GM12891 (cell line): ENCODE data around the gene UQCC2.

ENCODE experiments used
- PAX5 ChIP-seq: IDR thresholded peaks from 2 replicates; pipeline ENCODE4 v1.6.1; 2011; ENCODE audit warnings: low read length, moderate library complexity, mild to moderate bottlenecking; ENCODE audit not compliant: insufficient read depth, severe bottlenecking
- POLR2A ChIP-seq: IDR thresholded peaks from 2 replicates; pipeline ENCODE4 v1.6.1; 2011; ENCODE audit warnings: low read depth, low read length, control low read depth
- POLR2AphosphoS5 ChIP-seq: IDR thresholded peaks from 2 replicates; pipeline ENCODE4 v1.6.1; 2011; ENCODE audit warnings: low read depth, low read length, control low read depth
- POU2F2 ChIP-seq: IDR thresholded peaks from 2 replicates; pipeline ENCODE4 v1.6.1; 2011; ENCODE audit warnings: low read depth, mild to moderate bottlenecking, control low read depth, low read length, moderate library complexity
- TAF1 ChIP-seq: IDR thresholded peaks from 2 replicates; pipeline ENCODE4 v1.6.1; 2011; ENCODE audit warnings: low read depth, low read length, control low read depth

GRCh38 chr6:33689879-33690278 lies 21.6 kb downstream of the UQCC2 start:
- TF ChIP-seq POLR2A (no peak), POLR2AphosphoS5 (no peak), TAF1 (no peak), POU2F2 (no peak), PAX5 (no peak)
